ENCODE data around the gene VPS13D.

GRCh38 chr1:12408662-12409061 lies 178.8 kb downstream of the VPS13D start:
- no peak for TF ChIP-seq CTCF (IDR thresholded peaks at IDR 0.05)
- no peak for TF ChIP-seq POLR2A (IDR thresholded peaks at IDR 0.05)
- no peak for TF ChIP-seq EP300 (IDR thresholded peaks at IDR 0.05)

Measured in ovary (tissue), 3 donors.